ENCODE data around the gene CWC22. TPM values are rescaled to one million over a fixed set of nuclear protein-coding genes. Genes with fewer than 3 reads are reported as not detected.
A peak's percentile ranks its signal among the peaks of the same experiment; 100 is the strongest.
"Not testable (repeated sequence)": the region's sequence is repeated elsewhere in the genome, so short reads cannot be mapped to it uniquely, and the experiment has no call there.

CWC22 gene
- total RNA-seq, 1 experiment from 2014 or later: 22.5 TPM

- no peak for DNase-seq (ENCODE audit: low read depth)
Measured at GRCh38 chr2:179952658-179953057, 54.4 kb downstream of the CWC22 start.

- no peak for DNase-seq (ENCODE audit: low read depth)
Measured at GRCh38 chr2:179951680-179952079, 55.4 kb downstream of the CWC22 start.

GRCh38 chr2:179950391-179950790 is 56.7 kb downstream of the CWC22 start:
- DNase-seq (ENCODE audit: low read depth): no peak

DNA sequence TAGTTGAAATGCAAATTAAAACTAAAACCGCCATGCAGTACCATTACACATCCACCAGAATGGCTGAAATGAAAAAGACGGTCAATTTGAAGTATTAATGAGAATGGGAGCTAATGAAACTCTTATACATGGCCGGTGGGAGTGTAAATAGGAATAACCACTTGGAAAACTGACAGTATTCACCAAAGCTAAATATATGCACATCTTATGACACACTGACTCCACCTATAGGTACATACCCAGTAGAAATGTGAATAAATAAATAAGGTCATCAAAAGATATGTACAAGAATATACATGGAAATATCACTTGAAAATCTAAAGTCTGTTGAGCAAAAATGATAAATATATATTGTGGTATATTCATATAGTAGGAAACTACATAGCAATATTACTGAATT is 57.7 kb downstream of the CWC22 start:
- no peak for DNase-seq (ENCODE audit: low read depth)

GRCh38 chr2:179948058-179948457 is 59.0 kb downstream of the CWC22 start:
- no peak for DNase-seq (ENCODE audit: low read depth)

GRCh38 chr2:179946810-179947615 is 60.1 kb downstream of the CWC22 start:
- no peak for DNase-seq (ENCODE audit: low read depth)

- DNase-seq (ENCODE audit: low read depth): no peak
Measured at GRCh38 chr2:179946346-179946745, 60.8 kb downstream of the CWC22 start.

DNA sequence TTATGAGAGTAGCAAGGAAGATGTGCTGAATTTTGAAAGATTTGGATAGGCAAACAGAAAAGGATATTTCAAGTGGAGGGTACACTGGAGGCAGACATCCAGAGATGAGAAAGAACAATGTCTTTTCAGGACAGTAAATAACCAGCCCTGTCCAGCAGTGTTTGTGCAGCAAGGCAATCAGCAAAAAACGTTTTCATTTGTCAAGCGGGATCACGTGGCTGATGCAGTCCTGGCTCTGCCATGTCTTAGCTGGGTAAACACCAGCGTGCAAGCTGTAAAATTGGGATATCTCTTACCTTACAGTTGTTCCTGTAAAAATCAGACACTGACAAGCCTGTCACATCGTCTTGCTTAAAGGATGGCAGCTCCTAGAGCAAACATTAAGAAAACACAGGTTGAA is 67.8 kb downstream of the CWC22 start:
- DNase-seq (ENCODE audit: low read depth): no peak

DNA sequence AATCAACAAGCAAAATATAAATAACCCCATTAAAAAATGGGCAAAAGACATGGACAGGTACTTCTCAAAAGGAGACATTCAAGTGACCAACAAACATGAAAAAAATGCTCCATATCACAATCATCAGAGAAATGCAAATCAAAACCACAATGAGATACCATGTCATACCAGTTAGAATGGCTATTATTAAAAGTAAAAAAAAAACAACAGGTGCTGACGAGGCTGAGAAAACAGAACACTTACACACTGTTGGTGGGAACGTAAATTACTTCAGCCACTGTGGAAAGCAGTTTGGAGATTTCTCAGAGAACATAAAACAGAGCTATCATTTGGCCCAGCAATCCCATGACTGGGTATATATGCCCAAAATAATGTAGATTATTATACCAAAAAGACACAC is 69.1 kb downstream of the CWC22 start:
- DNase-seq (ENCODE audit: low read depth): no peak

DNA sequence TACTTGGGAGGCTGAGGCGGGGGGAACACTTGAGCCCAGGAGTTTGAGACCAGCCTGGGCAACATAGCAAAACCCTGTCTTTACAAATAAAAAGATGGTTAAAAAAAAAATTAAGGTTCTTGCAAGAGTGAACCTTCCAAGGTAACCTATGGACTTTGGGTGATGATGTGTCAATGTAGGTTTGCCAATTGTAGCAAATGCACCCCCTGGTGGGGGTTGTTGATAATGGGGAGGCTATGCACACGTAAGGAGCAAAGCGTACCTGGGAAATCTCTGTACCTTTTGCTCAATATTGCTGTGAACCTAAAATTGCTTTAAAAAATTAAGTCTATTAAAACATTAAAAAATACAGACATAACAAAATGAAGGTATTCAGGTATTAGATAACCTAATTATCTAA is 70.4 kb downstream of the CWC22 start:
- DNase-seq (ENCODE audit: low read depth): peak; percentile 26

- no peak for DNase-seq (ENCODE audit: low read depth)
Measured at GRCh38 chr2:179936141-179936540, 71.0 kb downstream of the CWC22 start.

DNA sequence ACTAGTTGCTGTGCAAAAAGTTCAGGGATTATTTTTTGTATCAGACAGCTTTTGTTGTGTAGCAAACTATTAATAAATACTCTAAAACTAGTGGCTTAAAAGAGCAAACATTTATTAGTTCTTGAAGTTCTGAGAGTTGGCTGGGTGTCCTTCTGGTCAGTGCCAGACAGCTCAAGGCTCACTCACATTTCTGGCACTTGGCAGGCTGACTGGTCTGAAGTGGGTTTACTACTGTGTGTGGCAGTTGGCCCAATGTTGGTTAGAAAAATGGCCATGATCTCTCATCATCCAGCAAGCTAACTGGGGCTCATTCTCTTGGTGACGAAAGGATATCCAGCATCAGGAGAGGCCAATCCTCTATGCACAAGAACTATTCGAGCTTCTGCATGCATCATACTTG is 74.3 kb downstream of the CWC22 start:
- DNase-seq (ENCODE audit: low read depth): no peak

DNA sequence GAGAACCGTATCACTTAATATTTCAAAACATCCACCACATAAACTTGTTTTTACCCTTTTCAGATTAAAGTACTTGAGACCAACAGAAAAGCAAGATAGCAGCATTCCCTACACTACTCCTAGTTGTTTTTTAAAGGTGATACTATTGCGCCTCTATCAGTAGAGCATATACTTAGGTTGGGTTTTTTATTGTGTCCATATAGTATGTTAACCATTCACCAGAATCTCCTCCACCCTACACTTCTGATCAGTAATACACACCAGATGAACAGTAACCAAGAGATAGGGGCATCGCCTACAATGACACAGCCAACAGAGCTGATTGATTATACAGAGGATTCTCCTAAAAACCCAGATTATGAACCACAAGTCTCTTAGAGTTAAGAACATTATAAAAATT is 75.6 kb downstream of the CWC22 start:
- no peak for DNase-seq (ENCODE audit: low read depth)

- DNase-seq (ENCODE audit: low read depth): not testable (repeated sequence)
Measured at GRCh38 chr2:179929997-179930396, 77.1 kb downstream of the CWC22 start.

DNA sequence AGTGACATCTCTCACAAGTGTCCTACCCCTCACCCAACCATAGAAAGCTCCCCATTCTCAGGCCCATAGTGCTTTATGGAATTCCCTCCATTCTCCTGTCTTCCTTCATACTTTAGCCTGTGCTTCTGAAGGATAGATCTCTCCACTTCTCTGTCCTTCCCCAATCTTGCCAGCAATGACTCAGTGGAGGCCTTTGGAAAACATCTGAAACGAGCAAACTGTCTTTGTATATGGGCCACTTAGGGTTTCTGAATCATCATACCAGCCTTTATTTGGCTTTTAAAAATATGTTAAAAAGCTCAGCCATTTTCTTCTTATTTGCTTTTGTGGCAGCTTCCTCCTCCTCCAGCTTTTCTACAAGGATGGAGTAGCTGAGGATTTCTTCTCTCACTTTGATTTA is 80.1 kb downstream of the CWC22 start:
- no peak for DNase-seq (ENCODE audit: low read depth)

- DNase-seq (ENCODE audit: low read depth): no peak
Measured at GRCh38 chr2:179925713-179926112, 81.4 kb downstream of the CWC22 start.

DNA sequence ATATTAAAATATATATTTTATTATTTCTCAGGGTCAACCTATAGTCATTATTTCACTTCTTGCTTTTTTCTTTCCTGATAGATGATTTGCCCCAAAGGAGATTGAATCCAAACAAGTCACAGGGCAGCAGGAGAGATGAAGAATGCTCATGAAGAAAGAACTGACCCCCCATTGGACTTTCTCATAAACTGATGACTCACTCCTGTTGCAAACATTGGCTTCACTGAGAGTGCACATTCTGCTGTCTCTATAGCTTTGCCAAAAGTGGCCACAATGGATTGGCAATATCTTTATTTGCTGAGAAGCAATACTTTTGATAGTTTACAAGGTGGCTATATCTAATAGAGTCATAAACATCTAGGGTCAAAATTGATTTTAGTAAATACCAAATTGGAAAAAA is 89.8 kb downstream of the CWC22 start:
- DNase-seq (ENCODE audit: low read depth): peak; percentile 34

DNA sequence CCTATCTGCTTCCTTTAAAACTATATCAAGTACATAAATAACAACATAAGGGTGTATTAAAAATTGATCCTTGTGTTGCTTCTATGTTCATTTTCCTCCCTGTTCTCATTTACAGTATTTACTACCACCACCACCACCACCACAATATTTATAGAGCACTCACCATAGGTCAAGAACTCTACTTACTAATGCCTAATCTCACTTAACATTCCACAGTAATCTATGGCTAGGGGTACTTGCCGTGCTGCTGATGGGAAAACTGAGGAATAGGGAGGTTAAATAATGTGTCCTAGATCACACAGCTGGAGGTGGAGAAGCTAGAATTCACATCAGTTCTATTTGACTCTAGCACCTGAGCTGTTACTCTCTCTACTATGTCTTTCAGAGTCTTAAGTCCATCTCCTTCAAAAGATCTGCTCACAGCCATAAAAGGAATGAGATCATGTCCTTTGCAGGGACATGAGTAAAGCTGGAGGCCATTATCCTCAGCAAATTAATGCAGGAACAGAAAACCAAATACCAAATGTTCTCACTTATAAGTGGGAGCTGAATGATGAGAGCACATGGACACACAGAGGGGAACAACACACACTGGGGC is 91.6 kb downstream of the CWC22 start:
- no peak for DNase-seq (ENCODE audit: low read depth)

DNA sequence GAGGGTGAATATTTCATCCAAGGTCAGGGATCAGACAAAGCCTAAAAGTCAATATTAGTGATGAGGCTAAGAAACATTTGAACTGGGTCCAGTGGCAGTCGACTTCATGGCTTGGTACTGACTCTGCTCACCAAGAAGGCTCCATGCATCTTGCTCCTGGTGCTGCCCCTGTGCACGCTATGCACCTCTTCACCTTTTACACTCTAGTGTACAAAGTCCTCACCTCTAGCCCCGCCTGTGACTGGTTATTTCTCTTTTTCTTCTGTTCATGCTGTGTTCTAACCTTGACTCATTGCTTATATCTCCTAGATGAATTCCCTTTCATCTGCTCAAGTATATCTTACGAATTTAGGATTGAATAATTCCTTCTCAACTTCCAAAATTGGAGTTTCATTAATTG is 93.3 kb downstream of the CWC22 start:
- no peak for DNase-seq (ENCODE audit: low read depth)

- DNase-seq (ENCODE audit: low read depth): no peak
Measured at GRCh38 chr2:179911569-179911968, 95.5 kb downstream of the CWC22 start.

DNA sequence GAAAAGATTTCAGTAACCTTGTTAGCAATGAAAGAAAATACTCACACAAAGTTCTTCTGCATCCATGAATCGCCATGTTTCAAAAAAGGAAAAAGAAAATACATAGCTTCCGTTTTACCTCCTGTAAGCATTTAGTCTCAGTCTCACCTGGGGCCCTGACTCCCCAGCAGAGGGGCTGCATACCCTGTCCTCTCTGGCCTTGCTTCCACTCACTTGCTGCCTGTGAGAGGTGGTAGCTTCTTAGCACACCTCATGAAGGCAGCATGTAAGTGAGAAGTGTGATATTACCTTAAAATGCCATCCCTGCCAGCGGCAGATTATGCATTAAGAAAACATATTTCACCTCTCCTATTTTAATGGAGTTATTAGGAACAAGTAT is 96.4 kb downstream of the CWC22 start:
- no peak for DNase-seq (ENCODE audit: low read depth)

- DNase-seq (ENCODE audit: low read depth): no peak
Measured at GRCh38 chr2:179909845-179910734, 97.0 kb downstream of the CWC22 start.

All from HT1080 (cell line).